Fibroblast of lung (primary cell): ENCODE results near the gene SLC44A1.
"Not testable (repeated sequence)": the region's sequence is repeated elsewhere in the genome, so short reads cannot be mapped to it uniquely, and the experiment has no call there.

ENCODE experiments used
- EZH2 ChIP-seq: IDR thresholded peaks from 2 replicates; pipeline ENCODE4 v1.5.1; 2012; ENCODE audit warnings: low read length, control low read depth, mild to moderate bottlenecking; ENCODE audit errors: missing control alignments
- TF ChIP-seq, protein P1 (sequence below), 2 donors: IDR thresholded peaks in 1 of 2; conservative IDR thresholded peaks in 1 of 2; 1 replicate in 1 of 2; 2 replicates in 1 of 2; pipeline ENCODE4 v1.5.1; 2011 to 2012; ENCODE audit warnings: low read length in 2 of 2, control low read depth in 1 of 2, inconsistent platforms in 1 of 2, low read depth in 1 of 2, mild to moderate bottlenecking in 1 of 2

DNA sequence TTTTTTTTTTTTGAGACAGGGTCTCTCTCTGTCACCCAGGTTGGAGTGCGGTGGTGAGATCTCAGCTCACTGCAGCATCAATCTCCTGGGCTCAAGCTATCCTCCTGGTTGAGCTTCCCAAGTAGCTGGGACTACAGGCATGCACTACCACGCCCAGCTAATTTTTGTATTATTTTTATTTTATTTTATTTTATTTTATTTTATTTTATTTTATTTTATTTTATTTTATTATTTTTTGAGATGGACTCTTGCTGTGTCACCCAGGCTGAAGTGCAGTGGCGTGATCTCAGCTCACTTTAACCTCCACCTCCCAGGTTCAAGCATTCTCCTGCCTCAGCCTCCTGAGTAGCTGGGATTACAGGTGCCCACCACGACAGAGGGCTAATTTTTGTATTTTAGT lies 12.1 kb downstream of the SLC44A1 start:
- not testable (repeated sequence) for TF ChIP-seq EZH2
- TF ChIP-seq, protein P1, sequence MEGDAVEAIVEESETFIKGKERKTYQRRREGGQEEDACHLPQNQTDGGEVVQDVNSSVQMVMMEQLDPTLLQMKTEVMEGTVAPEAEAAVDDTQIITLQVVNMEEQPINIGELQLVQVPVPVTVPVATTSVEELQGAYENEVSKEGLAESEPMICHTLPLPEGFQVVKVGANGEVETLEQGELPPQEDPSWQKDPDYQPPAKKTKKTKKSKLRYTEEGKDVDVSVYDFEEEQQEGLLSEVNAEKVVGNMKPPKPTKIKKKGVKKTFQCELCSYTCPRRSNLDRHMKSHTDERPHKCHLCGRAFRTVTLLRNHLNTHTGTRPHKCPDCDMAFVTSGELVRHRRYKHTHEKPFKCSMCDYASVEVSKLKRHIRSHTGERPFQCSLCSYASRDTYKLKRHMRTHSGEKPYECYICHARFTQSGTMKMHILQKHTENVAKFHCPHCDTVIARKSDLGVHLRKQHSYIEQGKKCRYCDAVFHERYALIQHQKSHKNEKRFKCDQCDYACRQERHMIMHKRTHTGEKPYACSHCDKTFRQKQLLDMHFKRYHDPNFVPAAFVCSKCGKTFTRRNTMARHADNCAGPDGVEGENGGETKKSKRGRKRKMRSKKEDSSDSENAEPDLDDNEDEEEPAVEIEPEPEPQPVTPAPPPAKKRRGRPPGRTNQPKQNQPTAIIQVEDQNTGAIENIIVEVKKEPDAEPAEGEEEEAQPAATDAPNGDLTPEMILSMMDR (conservative IDR thresholded peaks at IDR 0.05 in 1 of 2, IDR thresholded peaks at IDR 0.05 in 1 of 2; ENCODE audit: low read depth in 1 of 2, low read length in 2 of 2), result not testable (repeated sequence)
